ENCODE results near the gene TSR3.
"Not testable (repeated sequence)": the region's sequence is repeated elsewhere in the genome, so short reads cannot be mapped to it uniquely, and the experiment has no call there.

The TSR3 gene

GRCh38 chr16:1336619-1337018, 15.1 kb downstream of the TSR3 start:
- no peak for DNase-seq

GRCh38 chr16:1335996-1336395, 15.7 kb downstream of the TSR3 start:
- DNase-seq, result no peak

GRCh38 chr16:1335211-1335971, 16.3 kb downstream of the TSR3 start:
- DNase-seq, result no peak

- DNase-seq, result no peak
Measured at GRCh38 chr16:1334739-1335138, 16.9 kb downstream of the TSR3 start.

- DNase-seq, result no peak
Measured at GRCh38 chr16:1333854-1334700, 17.6 kb downstream of the TSR3 start.

DNA sequence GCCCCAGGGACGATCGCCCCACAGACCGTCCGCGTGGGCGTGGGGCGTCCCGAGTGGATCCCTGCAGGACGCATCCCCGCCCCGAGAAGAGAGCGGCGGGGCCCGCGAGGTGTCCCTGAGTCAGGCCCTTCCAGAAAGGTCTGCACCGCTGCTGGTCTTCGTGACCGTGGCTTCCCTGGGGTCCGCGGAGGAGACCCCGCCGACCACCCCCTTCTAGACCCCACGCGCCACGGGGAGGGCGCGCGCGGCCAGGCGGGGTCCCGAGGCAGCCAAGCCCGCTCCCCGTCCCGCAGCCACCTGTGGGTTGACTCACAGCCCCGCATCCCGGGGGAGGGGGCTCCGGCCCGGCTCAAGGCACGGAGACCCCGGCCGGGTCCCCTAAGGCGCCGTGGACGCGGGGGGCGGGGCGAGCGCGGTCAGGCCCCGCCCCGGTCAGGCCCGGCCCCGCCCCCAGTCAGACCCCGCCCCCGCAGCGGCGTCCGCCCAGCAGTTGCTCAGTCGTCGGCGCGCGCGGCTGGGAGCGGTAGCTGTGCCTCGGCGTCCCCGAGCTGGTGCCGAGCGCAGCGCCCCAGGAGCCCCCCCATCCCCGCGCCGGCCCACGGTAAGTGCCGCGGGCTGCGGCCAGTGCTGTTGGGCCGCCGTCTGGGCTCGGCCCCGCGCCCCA, 18.4 kb downstream of the TSR3 start, which contains the start of gene BAIAP3:
Gene BAIAP3 (plus strand): TSS at position 497 of the 664 bp plus-strand sequence. CDS start 4,905 bp downstream, outside the sequence.
- DNase-seq, result no peak

DNA sequence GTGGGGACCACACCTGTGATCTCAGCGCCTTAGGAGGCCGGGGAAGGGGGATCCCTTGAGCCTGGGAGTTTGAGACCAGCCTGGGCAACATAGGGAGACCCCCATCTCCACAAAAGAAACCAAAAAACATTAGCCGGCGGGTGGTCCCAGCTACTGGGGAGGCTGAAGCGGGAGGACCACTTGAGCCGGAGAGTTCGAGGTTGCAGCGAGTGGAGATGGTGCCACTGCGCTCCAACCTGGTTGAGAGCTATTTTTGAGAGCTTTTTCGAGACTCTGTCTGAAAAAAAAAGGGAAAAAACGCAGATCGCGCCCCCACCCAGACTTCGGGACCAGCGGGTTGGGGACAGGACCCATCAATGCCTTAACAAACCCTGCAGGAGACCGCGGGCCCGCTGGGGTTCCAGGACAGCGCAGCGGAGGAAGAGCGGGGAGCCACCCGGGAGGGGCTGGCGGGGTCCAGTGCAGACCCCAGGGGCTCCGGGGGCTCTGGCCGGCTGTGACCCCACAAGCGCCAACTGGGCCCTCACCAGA, 19.0 kb downstream of the TSR3 start:
- no peak for DNase-seq

DNA sequence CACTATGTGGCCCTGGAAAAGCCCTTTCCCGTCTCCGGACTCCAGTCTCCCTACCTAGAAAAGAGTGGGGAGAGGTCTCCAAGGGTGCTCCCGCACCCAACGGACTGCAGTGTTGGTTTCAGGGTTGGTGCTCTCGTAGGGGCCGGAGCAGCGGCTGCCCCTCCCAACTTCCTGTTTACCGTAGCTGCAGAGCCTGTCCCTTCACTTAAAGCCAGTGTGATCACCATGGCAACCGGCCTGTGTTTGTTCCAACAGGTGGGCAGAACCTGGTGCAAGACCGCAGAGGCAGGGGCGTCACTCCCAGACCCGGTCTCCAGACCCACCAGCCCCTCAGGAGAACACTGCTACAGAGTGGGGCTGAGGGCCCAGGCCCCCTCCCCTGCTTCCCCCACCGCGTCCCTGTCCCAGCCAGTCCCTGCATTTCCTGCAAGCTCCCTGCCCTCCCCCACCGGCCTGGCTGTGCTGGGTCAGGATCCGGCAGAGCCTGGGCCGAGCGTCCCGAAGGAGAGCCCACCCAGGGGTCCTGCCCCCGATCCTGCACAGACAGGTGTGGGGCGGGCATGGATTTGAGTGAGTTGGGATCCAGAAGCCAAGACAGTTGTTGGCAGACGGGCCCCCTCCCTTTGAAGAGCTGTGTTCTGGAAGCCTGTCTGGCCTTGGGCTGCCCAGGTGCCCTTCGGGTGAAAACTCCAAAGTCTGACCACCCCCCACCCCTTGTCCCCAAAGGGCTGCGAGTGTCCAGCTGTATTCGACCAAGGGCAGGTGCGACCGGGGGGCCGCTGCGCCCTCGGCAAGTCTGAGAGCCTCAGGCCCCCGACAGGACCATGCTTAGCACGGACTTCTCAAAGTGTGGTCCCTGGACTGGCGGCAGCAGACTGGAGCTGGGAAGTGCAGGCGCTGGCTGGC, 19.7 kb downstream of the TSR3 start:
- DNase-seq, result peak; percentile 65

DNA sequence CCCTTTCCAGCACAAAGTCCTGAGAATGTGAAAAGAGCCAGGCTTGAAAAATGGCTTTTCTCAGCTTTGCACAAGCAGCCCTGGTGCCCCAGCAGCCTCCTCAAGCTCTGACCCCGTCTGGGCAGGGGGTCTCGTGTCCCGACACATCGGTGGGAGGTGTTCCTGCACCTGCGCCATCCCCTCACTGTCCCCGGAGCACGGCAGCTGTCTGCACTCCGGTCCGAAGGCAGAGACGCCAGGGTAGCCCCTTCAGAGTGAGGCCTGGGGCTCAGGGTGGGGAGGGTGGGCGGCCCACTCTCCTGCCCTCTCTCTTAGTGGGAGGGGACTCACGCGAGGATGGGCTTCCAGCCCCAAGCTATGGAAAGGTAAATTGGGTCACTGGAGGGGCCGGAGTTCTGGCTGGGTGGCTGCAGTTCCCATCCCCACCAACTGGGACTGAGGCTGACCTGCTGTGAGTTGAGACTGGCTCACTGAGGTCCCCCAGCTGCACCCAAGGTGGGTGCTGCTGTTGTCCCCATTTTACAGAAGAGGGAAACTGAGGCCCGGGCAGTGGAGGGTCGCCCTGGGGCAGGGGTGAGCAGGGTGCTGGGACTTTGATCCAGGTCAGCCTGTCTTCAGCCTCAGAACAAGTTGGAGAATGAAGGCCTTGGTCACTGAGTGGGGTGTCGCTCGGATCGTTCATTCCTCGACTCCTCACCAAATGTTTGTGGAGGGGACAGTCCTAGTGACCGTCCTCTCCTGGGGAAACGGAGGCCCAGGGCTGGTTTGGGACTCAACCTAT, 20.6 kb downstream of the TSR3 start:
- DNase-seq, result no peak

GRCh38 chr16:1330260-1330914, 21.3 kb downstream of the TSR3 start:
- no peak for DNase-seq

- DNase-seq, result not testable (repeated sequence)
Measured at GRCh38 chr16:1328961-1329360, 22.7 kb downstream of the TSR3 start.

- not testable (repeated sequence) for DNase-seq
Measured at GRCh38 chr16:1328136-1328535, 23.5 kb downstream of the TSR3 start.

DNA sequence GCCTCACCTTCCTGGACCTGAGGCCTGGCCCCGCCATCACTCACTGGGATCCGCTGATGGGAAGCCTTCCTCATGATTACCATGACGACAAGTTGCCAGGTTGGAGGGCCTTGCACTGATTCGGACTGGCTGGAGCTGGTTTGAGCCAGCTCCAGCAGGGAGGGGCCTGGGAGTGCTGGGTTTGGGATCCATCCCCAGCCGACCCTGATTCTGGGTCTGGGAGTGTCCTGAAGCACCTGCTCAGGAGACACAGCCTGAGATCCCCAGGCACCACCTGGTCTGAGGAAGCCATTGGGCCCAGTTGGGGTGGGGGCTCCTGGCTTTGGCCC, 24.1 kb downstream of the TSR3 start:
- DNase-seq, result no peak

GRCh38 chr16:1326946-1327618, 24.6 kb downstream of the TSR3 start:
- DNase-seq, result no peak

- no peak for DNase-seq
Measured at GRCh38 chr16:1326391-1326790, 25.3 kb downstream of the TSR3 start.

DNA sequence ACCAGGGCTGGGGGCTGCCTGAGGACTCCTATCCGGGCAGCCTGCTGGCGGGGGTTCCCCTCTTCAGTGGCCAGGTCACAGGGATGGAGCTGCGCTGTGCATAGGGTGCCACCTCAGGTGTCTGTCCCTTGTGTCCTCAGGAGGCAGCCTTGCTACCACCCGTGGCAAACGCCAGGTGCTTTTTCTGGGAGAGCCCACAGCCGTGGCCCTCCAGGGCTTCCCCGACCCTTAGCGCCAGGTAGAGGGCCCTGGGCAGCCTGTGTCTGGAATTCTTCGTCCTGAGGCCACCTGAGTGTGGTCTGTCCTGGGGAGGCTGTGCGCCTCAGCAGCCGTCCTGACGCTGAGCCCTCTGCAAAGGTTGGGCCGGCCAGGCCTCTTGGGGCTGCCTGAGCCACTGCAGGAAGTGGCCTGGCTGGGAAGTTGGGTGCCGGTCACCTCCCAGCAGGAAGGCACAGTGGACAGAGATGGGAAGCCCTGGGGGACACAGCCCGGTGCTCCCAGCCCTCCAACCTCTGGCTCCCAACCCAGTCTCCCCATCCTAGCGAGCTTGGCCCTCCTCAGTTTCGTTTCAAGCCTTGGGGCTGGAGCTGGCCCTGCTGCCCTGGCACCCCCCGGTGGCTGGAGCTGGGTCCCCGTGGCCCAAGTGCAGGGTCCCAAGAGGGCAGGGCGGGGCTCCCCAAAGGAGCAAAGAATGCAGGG, 25.9 kb downstream of the TSR3 start:
- no peak for DNase-seq

GRCh38 chr16:1325261-1325660, 26.4 kb downstream of the TSR3 start:
- no peak for DNase-seq

- no peak for DNase-seq
Measured at GRCh38 chr16:1324286-1324826, 27.3 kb downstream of the TSR3 start.
